GM12865 (cell line): Measurements from ENCODE around the gene PHEX.

ENCODE experiments used
- DNase-seq: peaks from one replicate; pipeline ENCODE4 v3.0.0; 2010; ENCODE audit warnings: low read depth
- H3K4me3 ChIP-seq: 2 replicates; pipeline ENCODE4 v1.5.1; 2011; ENCODE audit warnings: mild to moderate bottlenecking, low read depth, low read length, control low read depth
- CTCF ChIP-seq: IDR thresholded peaks from 2 replicates; pipeline ENCODE4 v1.5.1; 2011; ENCODE audit warnings: low read length, control low read depth, low read depth, inconsistent platforms; ENCODE audit not compliant: insufficient read depth; ENCODE audit errors: missing control alignments

PHEX gene

GRCh38 chrX:22124098-22124497 lies 92.0 kb downstream of the PHEX start:
- H3K4me3 ChIP-seq = no peak overlapping the region
- no peak for TF ChIP-seq CTCF
- no peak for DNase-seq

GRCh38 chrX:22125481-22125880 lies 93.4 kb downstream of the PHEX start:
- TF ChIP-seq CTCF = no peak
- no peak overlapping the region for H3K4me3 ChIP-seq

GRCh38 chrX:22126327-22126726 lies 94.2 kb downstream of the PHEX start:
- DNase-seq = no peak
- H3K4me3 ChIP-seq = no peak overlapping the region
- TF ChIP-seq CTCF = no peak

More at GRCh38 chrX:22125481-22125880, 93.4 kb downstream of the PHEX start:
- no peak for DNase-seq

GRCh38 chrX:22128961-22129360 lies 96.8 kb downstream of the PHEX start:
- TF ChIP-seq CTCF = no peak
- H3K4me3 ChIP-seq = no peak overlapping the region
- no peak for DNase-seq

GRCh38 chrX:22134681-22135080 lies 102.6 kb downstream of the PHEX start:
- DNase-seq = no peak
- TF ChIP-seq CTCF = no peak
- no peak overlapping the region for H3K4me3 ChIP-seq

- H3K4me3 ChIP-seq = no peak overlapping the region
- no peak for TF ChIP-seq CTCF
- DNase-seq = no peak
These were observed 103.1 kb downstream of the PHEX start for GRCh38 chrX:22135171-22135711.

- no peak overlapping the region for H3K4me3 ChIP-seq
- peak; percentile 43 for TF ChIP-seq CTCF
- DNase-seq = peak; percentile 43
These were observed 104.0 kb downstream of the PHEX start for GRCh38 chrX:22135994-22136684.
